Activated naive CD4-positive, alpha-beta T cell treated with anti-CD3 and anti-CD28 coated beads, Interleukin-2, amount 50 U/mL, for 72 hours (primary cell): ENCODE results near the gene HHAT. TPM values are rescaled to one million over a fixed set of nuclear protein-coding genes. Genes with fewer than 3 reads are reported as not detected.

Experiments
- ATAC-seq, 2 donors: fragments of 150-1000 bp; cut with Tn5 transposase; 2 replicates each; pipeline ENCODE4 v1.10.0; 2021; ENCODE audit warnings: mild to moderate bottlenecking in 2 of 2, moderate library complexity in 2 of 2
- DNase-seq, 2 donors: peaks; one replicate each; pipeline ENCODE4 v3.0.0; 2021 to 2022; ENCODE audit warnings: low spot score in 2 of 2
- H3K27ac Mint-ChIP-seq, 2 donors: one replicate each; pipeline ENCODE4 v1.8.0; 2022; ENCODE audit warnings: mild to moderate bottlenecking in 2 of 2, mixed read lengths in 2 of 2
- H3K36me3 Mint-ChIP-seq, 2 donors: one replicate each; pipeline ENCODE4 v1.8.0; 2022; ENCODE audit warnings: mixed read lengths in 2 of 2
- H3K9me3 Mint-ChIP-seq, 2 donors: one replicate each; pipeline ENCODE4 v1.8.0; 2022; ENCODE audit warnings: mixed read lengths in 2 of 2
- total RNA-seq, 2 donors: library from RNA; stranded (reverse); gene quantifications; one replicate each; pipeline ENCODE4 v1.2.3, GENCODE V29; 2022

Gene HHAT
- total RNA-seq, 2 donors from 2014 or later, result 0.59 to 1.9 TPM

DNA sequence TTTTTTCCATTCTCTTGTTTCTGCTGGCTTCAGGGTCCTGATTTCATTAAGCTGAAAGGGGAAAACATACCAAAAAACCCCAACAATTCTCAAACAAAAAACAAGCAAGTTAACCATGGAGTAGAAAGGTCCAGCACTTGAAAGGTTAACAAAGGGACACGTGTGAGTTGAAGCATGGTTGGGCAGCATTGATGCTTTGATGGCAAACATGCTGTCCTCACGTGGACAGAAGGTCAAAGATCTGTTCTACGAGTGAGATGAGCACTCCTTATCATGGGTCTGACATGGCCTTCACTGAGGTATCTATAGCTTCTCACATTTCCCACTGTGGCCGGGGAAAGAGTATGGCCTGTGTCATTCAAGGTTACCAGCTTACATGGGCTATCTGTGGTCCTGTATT, 394.9 kb downstream of the HHAT start:
- DNase-seq (no peak), ATAC-seq (no peak)
- Mint-ChIP-seq H3K36me3 (no peaks in the 10 kb centered on the region), H3K27ac (no peak overlapping the region), H3K9me3 (no peaks in the 10 kb centered on the region)

DNA sequence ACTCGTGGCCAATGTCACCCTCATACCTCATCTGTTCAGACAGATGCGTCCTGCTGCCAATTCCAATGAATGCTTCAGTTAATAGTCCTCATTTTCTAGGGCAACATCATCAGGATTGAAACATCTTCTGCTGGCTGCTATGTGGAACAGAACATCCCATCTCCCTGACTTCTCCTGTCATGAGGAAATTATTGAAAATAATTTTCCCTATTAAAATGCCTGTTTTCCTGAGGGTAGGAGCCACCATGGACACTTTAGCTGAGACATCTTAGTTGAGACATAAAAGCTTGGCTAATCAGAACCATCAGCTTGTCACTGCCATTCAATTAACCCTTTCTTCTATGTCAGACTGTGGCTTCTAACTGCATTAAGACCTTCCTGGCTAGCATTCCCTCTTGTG, 396.1 kb downstream of the HHAT start:
- H3K36me3 Mint-ChIP-seq, result no peaks in the 10 kb centered on the region
- H3K27ac Mint-ChIP-seq, result no peak overlapping the region
- DNase-seq (no peak), ATAC-seq (no peak)
- no peaks in the 10 kb centered on the region for H3K9me3 Mint-ChIP-seq

Other genes with a start within 250 kb of the HHAT start
- gene SERTAD4, start 96.1 kb upstream of the HHAT start, total RNA-seq, result not detected